ENCODE measurements around the gene TOR1AIP1.

TOR1AIP1 gene

DNA sequence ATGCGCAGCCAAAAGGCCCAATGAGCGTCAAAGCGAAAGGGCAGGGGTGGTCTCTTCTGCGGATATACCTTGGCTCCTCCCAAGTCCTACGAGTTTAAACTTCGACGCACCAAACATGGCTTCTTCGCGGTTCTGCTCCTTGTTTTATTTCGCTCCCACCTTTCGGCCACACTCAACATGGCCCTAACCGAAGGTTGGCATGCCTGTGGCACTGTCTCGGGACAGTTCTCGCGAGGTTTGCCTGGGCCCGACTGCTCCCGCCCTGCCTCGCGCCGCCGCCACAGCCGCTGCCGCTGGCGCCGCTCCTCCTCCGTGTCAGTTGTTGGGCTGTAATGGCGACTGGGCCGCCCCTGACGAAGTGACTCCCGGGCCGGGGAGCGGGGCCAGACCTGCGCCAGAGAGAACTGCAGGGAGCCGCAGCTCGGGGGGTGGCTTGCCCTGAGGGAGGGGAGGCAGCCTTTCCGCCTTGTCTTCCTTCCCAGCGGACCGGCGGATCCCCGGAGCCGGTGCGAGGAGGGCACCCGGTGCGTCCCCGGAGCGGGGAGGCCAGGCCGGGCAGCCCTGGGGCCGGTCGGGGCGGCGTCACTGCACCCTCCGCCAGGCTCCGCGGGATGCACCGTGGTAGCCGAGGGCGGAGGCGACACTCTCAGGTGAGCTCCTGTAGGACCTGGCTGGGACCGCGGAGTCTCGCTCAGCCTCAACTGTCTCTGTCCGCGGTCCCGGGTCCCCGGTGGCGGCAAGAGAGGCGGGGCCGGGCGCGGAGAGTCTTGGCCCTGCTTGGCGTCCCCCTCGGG, 72.6 kb downstream of the TOR1AIP1 start, which contains the start of gene CEP350 (continued):
- TF ChIP-seq, protein P1, sequence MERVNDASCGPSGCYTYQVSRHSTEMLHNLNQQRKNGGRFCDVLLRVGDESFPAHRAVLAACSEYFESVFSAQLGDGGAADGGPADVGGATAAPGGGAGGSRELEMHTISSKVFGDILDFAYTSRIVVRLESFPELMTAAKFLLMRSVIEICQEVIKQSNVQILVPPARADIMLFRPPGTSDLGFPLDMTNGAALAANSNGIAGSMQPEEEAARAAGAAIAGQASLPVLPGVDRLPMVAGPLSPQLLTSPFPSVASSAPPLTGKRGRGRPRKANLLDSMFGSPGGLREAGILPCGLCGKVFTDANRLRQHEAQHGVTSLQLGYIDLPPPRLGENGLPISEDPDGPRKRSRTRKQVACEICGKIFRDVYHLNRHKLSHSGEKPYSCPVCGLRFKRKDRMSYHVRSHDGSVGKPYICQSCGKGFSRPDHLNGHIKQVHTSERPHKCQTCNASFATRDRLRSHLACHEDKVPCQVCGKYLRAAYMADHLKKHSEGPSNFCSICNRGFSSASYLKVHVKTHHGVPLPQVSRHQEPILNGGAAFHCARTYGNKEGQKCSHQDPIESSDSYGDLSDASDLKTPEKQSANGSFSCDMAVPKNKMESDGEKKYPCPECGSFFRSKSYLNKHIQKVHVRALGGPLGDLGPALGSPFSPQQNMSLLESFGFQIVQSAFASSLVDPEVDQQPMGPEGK (tag by site-specific recombination; IDR thresholded peaks at IDR 0.05), result peak; percentile 82
- TF ChIP-seq, protein P2, sequence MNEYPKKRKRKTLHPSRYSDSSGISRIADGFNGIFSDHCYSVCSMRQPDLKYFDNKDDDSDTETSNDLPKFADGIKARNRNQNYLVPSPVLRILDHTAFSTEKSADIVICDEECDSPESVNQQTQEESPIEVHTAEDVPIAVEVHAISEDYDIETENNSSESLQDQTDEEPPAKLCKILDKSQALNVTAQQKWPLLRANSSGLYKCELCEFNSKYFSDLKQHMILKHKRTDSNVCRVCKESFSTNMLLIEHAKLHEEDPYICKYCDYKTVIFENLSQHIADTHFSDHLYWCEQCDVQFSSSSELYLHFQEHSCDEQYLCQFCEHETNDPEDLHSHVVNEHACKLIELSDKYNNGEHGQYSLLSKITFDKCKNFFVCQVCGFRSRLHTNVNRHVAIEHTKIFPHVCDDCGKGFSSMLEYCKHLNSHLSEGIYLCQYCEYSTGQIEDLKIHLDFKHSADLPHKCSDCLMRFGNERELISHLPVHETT (tag by site-specific recombination; IDR thresholded peaks at IDR 0.05), result peak; percentile 86; the same call in 1 of the 2 replicates
- TF ChIP-seq, protein P3, sequence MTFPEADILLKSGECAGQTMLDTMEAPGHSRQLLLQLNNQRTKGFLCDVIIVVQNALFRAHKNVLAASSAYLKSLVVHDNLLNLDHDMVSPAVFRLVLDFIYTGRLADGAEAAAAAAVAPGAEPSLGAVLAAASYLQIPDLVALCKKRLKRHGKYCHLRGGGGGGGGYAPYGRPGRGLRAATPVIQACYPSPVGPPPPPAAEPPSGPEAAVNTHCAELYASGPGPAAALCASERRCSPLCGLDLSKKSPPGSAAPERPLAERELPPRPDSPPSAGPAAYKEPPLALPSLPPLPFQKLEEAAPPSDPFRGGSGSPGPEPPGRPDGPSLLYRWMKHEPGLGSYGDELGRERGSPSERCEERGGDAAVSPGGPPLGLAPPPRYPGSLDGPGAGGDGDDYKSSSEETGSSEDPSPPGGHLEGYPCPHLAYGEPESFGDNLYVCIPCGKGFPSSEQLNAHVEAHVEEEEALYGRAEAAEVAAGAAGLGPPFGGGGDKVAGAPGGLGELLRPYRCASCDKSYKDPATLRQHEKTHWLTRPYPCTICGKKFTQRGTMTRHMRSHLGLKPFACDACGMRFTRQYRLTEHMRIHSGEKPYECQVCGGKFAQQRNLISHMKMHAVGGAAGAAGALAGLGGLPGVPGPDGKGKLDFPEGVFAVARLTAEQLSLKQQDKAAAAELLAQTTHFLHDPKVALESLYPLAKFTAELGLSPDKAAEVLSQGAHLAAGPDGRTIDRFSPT (tag by site-specific recombination; IDR thresholded peaks at IDR 0.05), result peak; percentile 100
- TF ChIP-seq ZNF248 (tag by site-specific recombination; IDR thresholded peaks at IDR 0.05) (no peak), ZNF366 (tag by site-specific recombination; conservative IDR thresholded peaks at IDR 0.05) (peak; percentile 63; the same call in 1 of the 2 replicates), ZNF266 (tag by site-specific recombination; IDR thresholded peaks at IDR 0.05; ENCODE audit: low read depth) (0 out of 2 replicates have a peak, but pooled peaks have one; percentile 13), REPIN1 (tag by site-specific recombination; IDR thresholded peaks at IDR 0.05; ENCODE audit: low read depth) (peak; percentile 90), SCRT2 (tag by site-specific recombination; IDR thresholded peaks at IDR 0.05) (peak; percentile 96), ZNF529 (tag by site-specific recombination; IDR thresholded peaks at IDR 0.05; ENCODE audit: insufficient replicate concordance) (no peak), ZBTB8A (tag by site-specific recombination; IDR thresholded peaks at IDR 0.05) (peak; percentile 55; the same call in 1 of the 2 replicates), ZSCAN30 (tag by site-specific recombination; IDR thresholded peaks at IDR 0.05) (0 out of 2 replicates have a peak, but pooled peaks have one; percentile 2), ZNF341 (tag by site-specific recombination; IDR thresholded peaks at IDR 0.05; ENCODE audit: low read depth) (peak; percentile 63), ZFP37 (tag by site-specific recombination; IDR thresholded peaks at IDR 0.05) (peak; percentile 95)

DNA sequence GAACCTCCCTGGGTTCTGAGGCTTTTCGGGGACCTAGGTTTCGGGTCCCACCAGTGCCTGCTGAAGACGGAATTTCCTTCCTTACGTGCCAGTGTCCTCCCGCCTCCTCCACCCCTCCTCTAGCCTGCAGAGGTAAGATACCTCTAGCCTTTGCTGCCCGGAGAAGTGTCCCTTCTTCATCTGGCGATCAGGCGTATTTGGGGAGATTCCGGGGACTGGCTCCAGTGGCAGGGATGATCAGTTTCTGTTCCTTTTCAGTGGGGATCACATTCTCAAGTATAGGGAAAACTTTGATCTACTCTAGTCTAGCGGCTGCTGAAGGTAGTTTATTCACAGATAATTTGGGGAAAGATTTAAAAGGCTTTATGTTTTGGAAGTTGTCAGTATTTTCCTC, 73.2 kb downstream of the TOR1AIP1 start:
- TF ChIP-seq, protein P4, sequence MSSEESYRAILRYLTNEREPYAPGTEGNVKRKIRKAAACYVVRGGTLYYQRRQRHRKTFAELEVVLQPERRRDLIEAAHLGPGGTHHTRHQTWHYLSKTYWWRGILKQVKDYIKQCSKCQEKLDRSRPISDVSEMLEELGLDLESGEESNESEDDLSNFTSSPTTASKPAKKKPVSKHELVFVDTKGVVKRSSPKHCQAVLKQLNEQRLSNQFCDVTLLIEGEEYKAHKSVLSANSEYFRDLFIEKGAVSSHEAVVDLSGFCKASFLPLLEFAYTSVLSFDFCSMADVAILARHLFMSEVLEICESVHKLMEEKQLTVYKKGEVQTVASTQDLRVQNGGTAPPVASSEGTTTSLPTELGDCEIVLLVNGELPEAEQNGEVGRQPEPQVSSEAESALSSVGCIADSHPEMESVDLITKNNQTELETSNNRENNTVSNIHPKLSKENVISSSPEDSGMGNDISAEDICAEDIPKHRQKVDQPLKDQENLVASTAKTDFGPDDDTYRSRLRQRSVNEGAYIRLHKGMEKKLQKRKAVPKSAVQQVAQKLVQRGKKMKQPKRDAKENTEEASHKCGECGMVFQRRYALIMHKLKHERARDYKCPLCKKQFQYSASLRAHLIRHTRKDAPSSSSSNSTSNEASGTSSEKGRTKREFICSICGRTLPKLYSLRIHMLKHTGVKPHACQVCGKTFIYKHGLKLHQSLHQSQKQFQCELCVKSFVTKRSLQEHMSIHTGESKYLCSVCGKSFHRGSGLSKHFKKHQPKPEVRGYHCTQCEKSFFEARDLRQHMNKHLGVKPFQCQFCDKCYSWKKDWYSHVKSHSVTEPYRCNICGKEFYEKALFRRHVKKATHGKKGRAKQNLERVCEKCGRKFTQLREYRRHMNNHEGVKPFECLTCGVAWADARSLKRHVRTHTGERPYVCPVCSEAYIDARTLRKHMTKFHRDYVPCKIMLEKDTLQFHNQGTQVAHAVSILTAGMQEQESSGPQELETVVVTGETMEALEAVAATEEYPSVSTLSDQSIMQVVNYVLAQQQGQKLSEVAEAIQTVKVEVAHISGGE (tag by site-specific recombination; conservative IDR thresholded peaks at IDR 0.05; ENCODE audit: low read depth), result 0 out of 2 replicates have a peak, but pooled peaks have one; percentile 7
- TF ChIP-seq, protein P3 (tag by site-specific recombination; IDR thresholded peaks at IDR 0.05), result no peak
- TF ChIP-seq, protein P5, sequence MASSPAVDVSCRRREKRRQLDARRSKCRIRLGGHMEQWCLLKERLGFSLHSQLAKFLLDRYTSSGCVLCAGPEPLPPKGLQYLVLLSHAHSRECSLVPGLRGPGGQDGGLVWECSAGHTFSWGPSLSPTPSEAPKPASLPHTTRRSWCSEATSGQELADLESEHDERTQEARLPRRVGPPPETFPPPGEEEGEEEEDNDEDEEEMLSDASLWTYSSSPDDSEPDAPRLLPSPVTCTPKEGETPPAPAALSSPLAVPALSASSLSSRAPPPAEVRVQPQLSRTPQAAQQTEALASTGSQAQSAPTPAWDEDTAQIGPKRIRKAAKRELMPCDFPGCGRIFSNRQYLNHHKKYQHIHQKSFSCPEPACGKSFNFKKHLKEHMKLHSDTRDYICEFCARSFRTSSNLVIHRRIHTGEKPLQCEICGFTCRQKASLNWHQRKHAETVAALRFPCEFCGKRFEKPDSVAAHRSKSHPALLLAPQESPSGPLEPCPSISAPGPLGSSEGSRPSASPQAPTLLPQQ (tag by site-specific recombination; IDR thresholded peaks at IDR 0.05), result peak; percentile 39
- peak; percentile 80 for TF ChIP-seq ZNF335 (tag by site-specific recombination; conservative IDR thresholded peaks at IDR 0.05)
- Histone ChIP-seq H3K36me3 (ENCODE audit: control insufficient read depth in 2 of 2, insufficient read depth in 1 of 2, low read length in 2 of 2) (no peaks in the 10 kb centered on the region), H3K4me3 (ENCODE audit: low read depth, low read length) (peak overlapping the region; percentile 100), H3K9me3 (ENCODE audit: control insufficient read depth, insufficient read depth, low read depth, low read length) (no peaks in the 10 kb centered on the region), H3K27ac (ENCODE audit: extremely low read depth, low read depth, low read length) (peak overlapping the region; percentile 93), H3K4me1 (ENCODE audit: control insufficient read depth, insufficient read depth, low read length) (peaks cover 4% of the 10 kb centered on the region; the same call in 1 of the 2 replicates)
- ChIA-PET POLR2A (interaction anchor here (0.7 to 2.9 kb wide), 7 partner anchors 11 to 140 kb away, joined by 3 to 29 read pairs (median 4); partner anchors contain the start of genes TOR1AIP1 and TOR1AIP2), CTCF (interaction anchor here (0.6 to 1.8 kb wide), 4 partner anchors 70 to 225 kb away, joined by 3 to 6 read pairs (median 3); no protein-coding TSS in a partner anchor)

All from HEK293 (cell line).